Measurements from ENCODE around the gene ZDHHC11B. TPM values are rescaled to one million over a fixed set of nuclear protein-coding genes. Genes with fewer than 3 reads are reported as not detected.
"Not testable (repeated sequence)": the region's sequence is repeated elsewhere in the genome, so short reads cannot be mapped to it uniquely, and the experiment has no call there.

ZDHHC11B gene
- total and polyA plus RNA-seq, 2 of the 13 experiments (the other 11 are each of a cell fraction or from before 2014, with no cell fraction given): 0.11 to 0.12 TPM

- TF ChIP-seq THAP9 (CRISPR knock-in tag; IDR thresholded peaks at IDR 0.05; ENCODE audit: borderline replicate concordance) (no peak), HBP1 (CRISPR knock-in tag; IDR thresholded peaks at IDR 0.05; ENCODE audit: low read depth) (no peak), ZSCAN20 (CRISPR knock-in tag; IDR thresholded peaks at IDR 0.05; ENCODE audit: borderline replicate concordance) (no peak), IKZF4 (CRISPR knock-in tag; IDR thresholded peaks at IDR 0.05; ENCODE audit: borderline replicate concordance, low read depth, not compliant biosample characterization) (no peak), XBP1 (CRISPR knock-in tag; IDR thresholded peaks at IDR 0.05) (no peak), ZMAT3 (CRISPR knock-in tag; conservative IDR thresholded peaks at IDR 0.05) (no peak)
Measured at GRCh38 chr5:815449-815848, 30.9 kb upstream of the ZDHHC11B start (continued).

GRCh38 chr5:813575-813974, 29.0 kb upstream of the ZDHHC11B start:
- CTCF ChIA-PET (ENCODE audit: low intra/inter-chr PET ratio, low total read pairs); H3K36me3 ChIP-seq (replicated peaks in 1 of 2; ENCODE audit: control insufficient read depth in 1 of 2, insufficient read depth in 2 of 2, low read length in 2 of 2): not testable (repeated sequence)

More at GRCh38 chr5:813575-813974, 29.0 kb upstream of the ZDHHC11B start:
- in situ Hi-C loops (cut with HindIII; ENCODE audit: extremely low pct_ligation_motif_present, low pct_unique_long_range_greater_than_20kb); H3K9ac ChIP-seq (ENCODE audit: insufficient read depth, low read depth, low read length); H2AFZ ChIP-seq (ENCODE audit: low read length); POLR2A ChIA-PET; H3K27me3 ChIP-seq (ENCODE audit: control insufficient read depth in 1 of 2, insufficient read depth in 2 of 2, low read length in 2 of 2); ATAC-seq; H3K4me1 ChIP-seq (ENCODE audit: insufficient read depth, low read length); H3K9me3 ChIP-seq (ENCODE audit: low read length); H3K27ac ChIP-seq (ENCODE audit: extremely low read length, insufficient read depth, low read length); H4K20me1 ChIP-seq (ENCODE audit: insufficient read depth, low read length); BruUV-seq (replicated peaks); H3K4me2 ChIP-seq (ENCODE audit: low read depth, low read length); H3K4me3 ChIP-seq (replicated peaks in 1 of 3; ENCODE audit: insufficient read depth in 1 of 3, low read depth in 2 of 3, low read length in 3 of 3); H3K79me2 ChIP-seq (ENCODE audit: insufficient read depth, low read length); DNase-seq (ENCODE audit: low spot score); FAIRE-seq; intact Hi-C loops (cut with micrococcal nuclease; ENCODE audit: unreplicated experiment): not testable (repeated sequence)
- WGBS (ENCODE audit: low lambda C conversion rate): 80% methylated on average over 2 of the region's 5 CpGs
